Neural crest cell (in vitro differentiated cells): ENCODE data around the gene WNT11. TPM values are rescaled to one million over a fixed set of nuclear protein-coding genes. Genes with fewer than 3 reads are reported as not detected.
A peak's percentile ranks its signal among the peaks of the same experiment; 100 is the strongest.

Source experiments
- DNase-seq: peaks from one replicate; pipeline ENCODE4 v3.0.0; 2021; ENCODE audit warnings: low read depth, mixed read lengths, low spot score
- H3K27ac Mint-ChIP-seq: one replicate; pipeline ENCODE4 v1.8.0; 2021; ENCODE audit warnings: mild to moderate bottlenecking, mixed read lengths; ENCODE audit not compliant: unreplicated experiment
- H3K27me3 Mint-ChIP-seq: 2 replicates; pipeline ENCODE4 v1.8.0; 2021; ENCODE audit warnings: low read depth, mild to moderate bottlenecking, mixed read lengths
- H3K36me3 Mint-ChIP-seq: 2 replicates; pipeline ENCODE4 v1.8.0; 2021; ENCODE audit warnings: low read depth, mild to moderate bottlenecking, mixed read lengths
- H3K4me1 Mint-ChIP-seq: 2 replicates; pipeline ENCODE4 v1.8.0; 2021; ENCODE audit warnings: mixed read lengths
- H3K4me3 Mint-ChIP-seq: one replicate; pipeline ENCODE4 v1.8.0; 2021; ENCODE audit warnings: mild to moderate bottlenecking, mixed read lengths
- H3K9me3 Mint-ChIP-seq: 2 replicates; pipeline ENCODE4 v1.8.0; 2021; ENCODE audit warnings: mixed read lengths
- CTCF ChIP-seq: fragments of 200-600 bp; sonication (generic); conservative IDR thresholded peaks from 2 replicates; pipeline ENCODE4 v1.5.0; 2021; ENCODE audit warnings: antibody characterized with exemption, mild to moderate bottlenecking
- long read RNA-seq: library from polyadenylated mRNA; unstranded; transcript quantifications from one replicate; pipeline ENCODE4 v2.0.0, GENCODE V29; 2020
- total RNA-seq: library from RNA; stranded (reverse); gene quantifications from 2 replicates; pipeline ENCODE4 v1.2.1, GENCODE V29; 2021

The WNT11 gene
- 0.16 and 0.19 TPM in 2 replicates for total RNA-seq
- long read RNA-seq = 0 reads

DNA sequence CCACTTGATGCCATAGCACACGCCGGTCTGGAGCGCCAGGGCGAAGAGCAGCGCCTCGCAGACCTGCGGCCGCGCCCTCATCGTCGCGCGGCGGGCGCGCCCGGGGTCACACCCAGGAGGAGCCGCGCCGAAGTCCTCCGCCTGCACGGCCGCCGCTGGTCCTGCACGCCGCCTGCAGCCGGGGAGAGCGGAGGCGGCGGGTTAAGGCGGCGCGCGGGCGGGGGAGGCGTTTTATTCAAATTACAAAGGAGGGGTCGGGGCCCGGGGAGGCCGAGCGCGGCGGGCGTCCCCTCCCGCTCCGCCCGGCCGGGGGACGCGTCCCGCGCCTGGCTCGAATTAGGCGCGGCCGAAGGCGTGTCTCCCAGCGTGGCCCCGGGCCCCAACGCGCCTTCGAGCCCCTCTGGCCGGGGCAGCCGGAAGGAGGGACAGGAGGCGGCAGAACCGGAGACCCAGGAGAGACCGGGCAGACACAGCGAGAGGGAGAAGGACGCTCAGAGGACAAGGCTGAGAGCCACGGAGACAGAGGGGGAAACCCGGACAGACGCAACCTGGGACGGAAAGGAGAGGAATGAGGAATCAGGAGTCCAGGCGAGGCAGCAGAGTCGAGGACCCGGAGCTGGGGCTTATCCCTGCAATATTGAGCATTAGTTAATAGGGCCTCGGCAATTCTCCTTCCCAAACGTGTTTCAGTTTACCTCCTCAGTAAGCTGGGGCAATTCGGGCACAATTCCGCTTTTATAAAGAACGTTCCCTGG lies at the start of gene WNT11:
WNT11 (minus strand) TSS at position 176 of the 755 bp plus-strand sequence; CDS start at position 81, 95 bp downstream.
- Mint-ChIP-seq H3K27ac (no peak within 1 kb of the TSS), H3K4me3 (peak within 1 kb of the TSS; percentile 79), H3K36me3 (no peaks in the 10 kb centered on the region), H3K27me3 (peaks cover 79% of the 10 kb centered on the region), H3K9me3 (no peaks in the 10 kb centered on the region), H3K4me1 (peaks cover 16% of the 10 kb centered on the region)
- TF ChIP-seq CTCF = no peak
- peak; percentile 41 for DNase-seq

GRCh38 chr11:76253416-76253815 lies 47.1 kb upstream of the WNT11 start:
- DNase-seq = no peak
- Mint-ChIP-seq H3K36me3 (no peaks in the 10 kb centered on the region), H3K27ac (peak overlapping the region; percentile 6), H3K27me3 (no peaks in the 10 kb centered on the region), H3K4me3 (no peak overlapping the region), H3K9me3 (no peaks in the 10 kb centered on the region), H3K4me1 (no peaks in the 10 kb centered on the region)
- TF ChIP-seq CTCF = no peak

DNA sequence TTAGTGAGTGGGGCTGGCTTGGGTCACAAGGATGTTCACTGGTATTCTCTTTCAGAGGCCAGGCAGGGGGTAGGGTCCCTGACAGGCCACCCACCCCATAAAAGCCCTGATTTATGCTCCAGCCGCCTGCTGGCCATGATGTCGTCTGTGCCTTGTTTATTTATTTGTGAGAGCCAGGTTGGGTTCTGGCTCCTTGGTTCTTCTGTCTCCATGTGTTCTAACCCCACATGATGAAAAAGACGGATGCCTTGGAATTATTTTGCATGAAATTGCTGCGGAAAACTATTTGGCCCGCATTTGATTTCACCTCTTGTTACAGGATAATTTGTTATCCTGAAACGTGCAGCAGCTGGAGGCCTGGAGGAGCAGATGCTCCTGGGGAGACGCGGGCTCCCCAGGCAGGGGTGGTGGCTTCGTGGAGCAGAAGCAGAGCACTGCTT lies 46.3 kb upstream of the WNT11 start:
- Mint-ChIP-seq H3K27me3 (no peaks in the 10 kb centered on the region), H3K4me1 (no peaks in the 10 kb centered on the region), H3K9me3 (no peaks in the 10 kb centered on the region), H3K36me3 (no peaks in the 10 kb centered on the region), H3K27ac (no peak overlapping the region), H3K4me3 (no peak overlapping the region)
- TF ChIP-seq CTCF = no peak
- no peak for DNase-seq

DNA sequence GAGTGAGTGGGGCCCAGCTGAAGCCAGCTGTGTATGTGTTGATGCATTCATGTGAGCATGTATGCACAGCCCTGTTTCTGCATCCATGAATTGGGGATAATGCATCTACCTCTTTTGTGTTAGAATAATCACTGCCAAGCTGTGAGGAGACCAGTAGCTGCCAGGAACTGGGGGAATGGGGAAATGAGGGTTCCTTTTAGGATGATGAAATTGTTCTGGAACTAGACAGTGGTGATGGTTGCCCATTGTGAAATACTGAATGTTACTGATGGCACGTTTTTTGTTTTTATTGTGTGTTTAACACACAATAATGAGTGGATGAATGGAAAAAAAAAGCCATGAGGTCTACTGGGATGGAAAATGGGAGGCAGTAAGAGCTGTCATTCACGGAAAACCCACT lies 45.3 kb upstream of the WNT11 start:
- TF ChIP-seq CTCF = no peak
- H3K36me3 Mint-ChIP-seq = no peaks in the 10 kb centered on the region
- no peak overlapping the region for H3K4me3 Mint-ChIP-seq
- H3K27ac Mint-ChIP-seq = no peak overlapping the region
- no peaks in the 10 kb centered on the region for H3K27me3 Mint-ChIP-seq
- no peaks in the 10 kb centered on the region for H3K9me3 Mint-ChIP-seq
- no peak for DNase-seq
- no peaks in the 10 kb centered on the region for H3K4me1 Mint-ChIP-seq

DNA sequence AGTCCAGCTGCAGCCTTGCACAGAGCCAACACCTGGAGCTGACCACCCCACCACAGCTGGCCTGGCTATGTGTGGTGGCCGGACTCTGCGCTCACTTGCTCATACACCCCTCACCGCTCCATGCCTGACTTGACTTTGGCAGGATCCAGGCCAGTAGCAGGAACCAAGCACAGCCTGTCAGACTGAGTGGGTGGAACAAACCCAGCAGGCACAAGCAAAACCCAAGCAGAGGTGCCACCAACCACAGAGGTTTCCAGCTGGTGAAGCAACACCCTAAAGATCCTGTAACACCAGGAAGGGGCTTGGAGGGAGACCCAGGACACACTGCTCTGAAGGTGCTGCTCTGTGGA lies 44.9 kb upstream of the WNT11 start:
- H3K9me3 Mint-ChIP-seq = no peaks in the 10 kb centered on the region
- no peaks in the 10 kb centered on the region for H3K4me1 Mint-ChIP-seq
- no peaks in the 10 kb centered on the region for H3K27me3 Mint-ChIP-seq
- TF ChIP-seq CTCF = no peak
- no peak for DNase-seq
- H3K36me3 Mint-ChIP-seq = no peaks in the 10 kb centered on the region
- no peak overlapping the region for H3K27ac Mint-ChIP-seq
- no peak overlapping the region for H3K4me3 Mint-ChIP-seq
